ENCODE results near the gene C3orf49.

The C3orf49 gene

DNA sequence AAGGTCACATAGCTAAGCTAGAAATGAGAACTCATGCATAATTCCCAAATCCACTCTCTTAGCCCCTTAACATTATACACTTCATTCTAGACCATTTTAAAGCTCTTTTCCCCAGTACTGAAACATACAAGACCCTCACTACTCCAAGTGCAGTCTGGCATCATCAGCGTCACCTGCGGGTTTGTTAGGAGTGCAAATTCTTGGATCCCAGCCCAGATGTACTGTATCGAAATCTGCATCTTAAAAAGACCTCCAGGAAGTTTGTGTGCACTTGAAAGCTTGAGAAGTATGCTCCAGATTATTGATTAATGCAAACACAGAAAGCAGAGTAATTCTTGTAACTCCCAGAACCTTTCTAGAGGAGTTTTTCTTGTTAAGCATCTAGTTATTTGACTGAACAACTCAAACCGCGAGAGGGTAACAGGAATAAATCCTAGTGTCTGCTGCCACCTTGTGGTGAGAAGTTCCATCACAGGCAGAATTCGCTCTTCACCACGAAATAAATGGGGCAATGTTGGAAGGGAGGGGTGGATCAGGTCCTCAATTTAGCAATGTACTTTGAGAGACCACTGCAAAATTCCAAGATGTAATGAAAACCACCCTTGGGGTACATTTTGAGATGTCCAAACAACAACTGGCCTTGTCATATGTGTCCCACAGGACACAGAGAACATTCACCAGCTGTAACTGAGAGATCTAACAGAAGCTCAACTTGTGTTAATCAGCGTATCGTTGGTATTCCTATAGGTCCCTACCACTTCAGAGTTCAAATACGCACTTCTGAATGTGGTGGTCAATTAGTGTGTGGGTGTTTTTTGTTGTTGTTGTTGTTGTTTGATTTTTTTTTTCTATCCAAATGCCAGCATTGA, 583 bp upstream of the C3orf49 start:
- Histone ChIP-seq H2AFZ (ENCODE audit: low read depth, low read length) (no peak overlapping the region), H4K20me1 (ENCODE audit: insufficient read depth, low read length) (no peaks in the 10 kb centered on the region), H3K27me3 (ENCODE audit: insufficient read depth, low read length, poor library complexity) (no peaks in the 10 kb centered on the region), H3K36me3 (ENCODE audit: insufficient read depth, low read length) (no peaks in the 10 kb centered on the region), H3K4me1 (ENCODE audit: insufficient read depth, low read length) (no peaks in the 10 kb centered on the region), H3K79me2 (ENCODE audit: insufficient read depth, low read length) (no peaks in the 10 kb centered on the region), H3K4me2 (ENCODE audit: insufficient read depth, low read length) (no peak overlapping the region), H3K4me3 (ENCODE audit: low read depth in 1 of 2, low read length in 2 of 2) (no peak overlapping the region), H3K27ac (ENCODE audit: low read length) (no peak overlapping the region), H3K9me3 (ENCODE audit: insufficient read depth, low read length, severe bottlenecking) (no peaks in the 10 kb centered on the region), H3K9ac (ENCODE audit: low read depth, low read length) (no peak overlapping the region)
- TF ChIP-seq CTCF (IDR thresholded peaks at IDR 0.05; ENCODE audit: borderline replicate concordance, extremely low read depth, low read length, poor library complexity, severe bottlenecking) (peak; percentile 90), EZH2 (IDR thresholded peaks at IDR 0.05; ENCODE audit: borderline replicate concordance, low read depth, low read length, severe bottlenecking) (no peak)
- DNase-seq: peak; percentile 59
- ATAC-seq (ENCODE audit: insufficient read depth, low read depth): peak; percentile 84

- TF ChIP-seq EZH2 (IDR thresholded peaks at IDR 0.05; ENCODE audit: borderline replicate concordance, low read depth, low read length, severe bottlenecking) (no peak), CTCF (IDR thresholded peaks at IDR 0.05; ENCODE audit: borderline replicate concordance, extremely low read depth, low read length, poor library complexity, severe bottlenecking) (no peak)
- Histone ChIP-seq H4K20me1 (ENCODE audit: insufficient read depth, low read length) (no peaks in the 10 kb centered on the region), H2AFZ (ENCODE audit: low read depth, low read length) (no peak overlapping the region), H3K4me3 (ENCODE audit: low read depth in 1 of 2, low read length in 2 of 2) (no peak overlapping the region), H3K4me1 (ENCODE audit: insufficient read depth, low read length) (no peaks in the 10 kb centered on the region), H3K36me3 (ENCODE audit: insufficient read depth, low read length) (peaks cover 5% of the 10 kb centered on the region; the same call in 1 of the 2 replicates), H3K4me2 (ENCODE audit: insufficient read depth, low read length) (no peak overlapping the region), H3K9ac (ENCODE audit: low read depth, low read length) (no peak overlapping the region), H3K9me3 (ENCODE audit: insufficient read depth, low read length, severe bottlenecking) (no peaks in the 10 kb centered on the region), H3K27ac (ENCODE audit: low read length) (no peak overlapping the region), H3K79me2 (ENCODE audit: insufficient read depth, low read length) (no peaks in the 10 kb centered on the region), H3K27me3 (ENCODE audit: insufficient read depth, low read length, poor library complexity) (no peaks in the 10 kb centered on the region)
- ATAC-seq (ENCODE audit: insufficient read depth, low read depth): no peak
- no peak for DNase-seq
These were observed 5.2 kb downstream of the C3orf49 start for GRCh38 chr3:63824309-63824708.

- H2AFZ ChIP-seq (ENCODE audit: low read depth, low read length): no peak overlapping the region
- no peak overlapping the region for H3K9ac ChIP-seq (ENCODE audit: low read depth, low read length)
- H4K20me1 ChIP-seq (ENCODE audit: insufficient read depth, low read length): no peaks in the 10 kb centered on the region
- H3K4me2 ChIP-seq (ENCODE audit: insufficient read depth, low read length): no peak overlapping the region
- no peaks in the 10 kb centered on the region for H3K27me3 ChIP-seq (ENCODE audit: insufficient read depth, low read length, poor library complexity)
- H3K36me3 ChIP-seq (ENCODE audit: insufficient read depth, low read length): peaks cover 55% of the 10 kb centered on the region
- no peak overlapping the region for H3K4me3 ChIP-seq (ENCODE audit: low read depth in 1 of 2, low read length in 2 of 2)
- H3K4me1 ChIP-seq (ENCODE audit: insufficient read depth, low read length): no peaks in the 10 kb centered on the region
- H3K9me3 ChIP-seq (ENCODE audit: insufficient read depth, low read length, severe bottlenecking): no peaks in the 10 kb centered on the region
- ATAC-seq (ENCODE audit: insufficient read depth, low read depth) (no peak), DNase-seq (no peak)
- no peaks in the 10 kb centered on the region for H3K79me2 ChIP-seq (ENCODE audit: insufficient read depth, low read length)
- TF ChIP-seq CTCF (IDR thresholded peaks at IDR 0.05; ENCODE audit: borderline replicate concordance, extremely low read depth, low read length, poor library complexity, severe bottlenecking): no peak
- no peak for TF ChIP-seq EZH2 (IDR thresholded peaks at IDR 0.05; ENCODE audit: borderline replicate concordance, low read depth, low read length, severe bottlenecking)
- no peak overlapping the region for H3K27ac ChIP-seq (ENCODE audit: low read length)
These were observed 11.4 kb downstream of the C3orf49 start for GRCh38 chr3:63830526-63830925.

Data from DND-41 (cell line).